ENCODE data around the gene PEX14.

Gene PEX14

GRCh38 chr1:10555635-10556429, 81.1 kb downstream of the PEX14 start:
- DNase-seq: no peak

GRCh38 chr1:10556430-10557005, 81.8 kb downstream of the PEX14 start:
- no peak for DNase-seq

- DNase-seq: no peak
Measured at GRCh38 chr1:10557714-10558113, 83.0 kb downstream of the PEX14 start.

- DNase-seq: no peak
Measured at GRCh38 chr1:10559386-10559785, 84.6 kb downstream of the PEX14 start.

GRCh38 chr1:10561497-10561896, 86.7 kb downstream of the PEX14 start:
- DNase-seq: no peak

- no peak for DNase-seq
Measured at GRCh38 chr1:10561955-10562354, 87.2 kb downstream of the PEX14 start.

GRCh38 chr1:10564063-10564462, 89.3 kb downstream of the PEX14 start:
- no peak for DNase-seq

- no peak for DNase-seq
Measured at GRCh38 chr1:10569531-10569930, 94.8 kb downstream of the PEX14 start.

GRCh38 chr1:10575616-10576015, 100.9 kb downstream of the PEX14 start:
- DNase-seq: no peak

GRCh38 chr1:10578070-10578469, 103.3 kb downstream of the PEX14 start:
- no peak for DNase-seq

GRCh38 chr1:10583641-10584040, 108.9 kb downstream of the PEX14 start:
- DNase-seq: no peak

GRCh38 chr1:10585242-10585641, 110.5 kb downstream of the PEX14 start:
- DNase-seq: no peak

GRCh38 chr1:10586125-10586524, 111.4 kb downstream of the PEX14 start:
- DNase-seq: no peak

GRCh38 chr1:10588640-10589039, 113.9 kb downstream of the PEX14 start:
- DNase-seq: no peak

- DNase-seq: no peak
Measured at GRCh38 chr1:10589074-10589473, 114.3 kb downstream of the PEX14 start.

GRCh38 chr1:10591010-10591409, 116.3 kb downstream of the PEX14 start:
- no peak for DNase-seq

- no peak for DNase-seq
Measured at GRCh38 chr1:10592373-10592772, 117.6 kb downstream of the PEX14 start.

- no peak for DNase-seq
Measured at GRCh38 chr1:10593750-10594149, 119.0 kb downstream of the PEX14 start.

GRCh38 chr1:10594595-10595223, 120.0 kb downstream of the PEX14 start:
- no peak for DNase-seq

GRCh38 chr1:10596780-10597179, 122.0 kb downstream of the PEX14 start:
- no peak for DNase-seq

- no peak for DNase-seq
Measured at GRCh38 chr1:10597492-10598388, 123.0 kb downstream of the PEX14 start.

- no peak for DNase-seq
Measured at GRCh38 chr1:10598389-10598702, 123.6 kb downstream of the PEX14 start.

- no peak for DNase-seq
Measured at GRCh38 chr1:10599194-10599861, 124.6 kb downstream of the PEX14 start.
